HEK293 (cell line): Measurements from ENCODE around the gene MAP3K20.

Experiments
- CTCF ChIA-PET: fragments of 350-600 bp; formaldehyde crosslinking; extraction: SDS; loops from one replicate; lab custom pipeline; 2021; ENCODE audit warnings: antibody characterized with exemption; lab: Yijun Ruan, JAX
- POLR2A ChIA-PET: fragments of 300-600 bp; formaldehyde crosslinking; extraction: SDS; loops from one replicate; lab custom pipeline; 2020; ENCODE audit warnings: antibody characterized with exemption, inconsistent platforms; lab: Yijun Ruan, JAX
- H3K27ac ChIP-seq: fragments of 200-500 bp; sonication (Bioruptor generic); 2 replicates; pipeline ENCODE4 v1.5.1; 2014; ENCODE audit warnings: low read depth, low read length, control low read depth, inconsistent platforms; ENCODE audit errors: extremely low read depth
- H3K36me3 ChIP-seq, 2 experiments: fragments of 200-500 bp in 1 of 2; sonication (Bioruptor generic) in 1 of 2; 1 replicate in 1 of 2; 2 replicates in 1 of 2; pipeline ENCODE4 v1.5.1; 2014 to 2017; ENCODE audit warnings: inconsistent platforms in 2 of 2, low read length in 2 of 2; ENCODE audit not compliant: control insufficient read depth in 2 of 2, insufficient read depth in 1 of 2
- H3K4me1 ChIP-seq: fragments of 200-500 bp; sonication (Bioruptor generic); 2 replicates; pipeline ENCODE4 v1.5.1; 2014; ENCODE audit warnings: mild to moderate bottlenecking, low read length, inconsistent platforms; ENCODE audit not compliant: control insufficient read depth, insufficient read depth
- H3K4me3 ChIP-seq: 2 replicates; pipeline ENCODE4 v1.5.1; 2011; ENCODE audit warnings: low read depth, mild to moderate bottlenecking, control low read depth, low read length, moderate library complexity
- H3K9me3 ChIP-seq: fragments of 200-500 bp; sonication (Bioruptor generic); 2 replicates; pipeline ENCODE4 v1.5.1; 2014; ENCODE audit warnings: low read depth, low read length, inconsistent platforms; ENCODE audit not compliant: control insufficient read depth, insufficient read depth
- GFI1B ChIP-seq: fragments of 450-650 bp; formaldehyde crosslinking; IDR thresholded peaks from 2 replicates; pipeline ENCODE4 v1.5.1; 2016; ENCODE audit warnings: missing biosample characterization, missing genetic modification characterization
- KLF1 ChIP-seq: fragments of 450-650 bp; formaldehyde crosslinking; IDR thresholded peaks from 2 replicates; pipeline ENCODE4 v1.5.1; 2016; ENCODE audit warnings: missing biosample characterization, missing genetic modification characterization
- SCRT2 ChIP-seq: fragments of 450-650 bp; formaldehyde crosslinking; IDR thresholded peaks from 2 replicates; pipeline ENCODE4 v1.5.1; 2016; ENCODE audit warnings: missing biosample characterization, missing genetic modification characterization
- ZBTB48 ChIP-seq: fragments of 450-650 bp; formaldehyde crosslinking; IDR thresholded peaks from 2 replicates; pipeline ENCODE4 v1.5.1; 2016; ENCODE audit warnings: missing biosample characterization, missing genetic modification characterization
- ZFP3 ChIP-seq: fragments of 450-650 bp; formaldehyde crosslinking; IDR thresholded peaks from 2 replicates; pipeline ENCODE4 v1.5.1; 2016; ENCODE audit warnings: low read depth, missing biosample characterization, missing genetic modification characterization
- ZNF223 ChIP-seq: fragments of 450-650 bp; formaldehyde crosslinking; IDR thresholded peaks from 2 replicates; pipeline ENCODE4 v1.5.1; 2016; ENCODE audit warnings: missing biosample characterization, missing genetic modification characterization
- ZNF239 ChIP-seq: fragments of 450-650 bp; formaldehyde crosslinking; IDR thresholded peaks from 2 replicates; pipeline ENCODE4 v1.5.1; 2016; ENCODE audit warnings: missing biosample characterization, missing genetic modification characterization
- ZNF394 ChIP-seq: fragments of 450-650 bp; formaldehyde crosslinking; IDR thresholded peaks from 2 replicates; pipeline ENCODE4 v1.5.1; 2016; ENCODE audit warnings: missing biosample characterization, missing genetic modification characterization, mild to moderate bottlenecking, moderate library complexity, borderline replicate concordance
- ZNF473 ChIP-seq: fragments of 450-650 bp; formaldehyde crosslinking; IDR thresholded peaks from 2 replicates; pipeline ENCODE4 v1.5.1; 2017; ENCODE audit warnings: missing biosample characterization, missing genetic modification characterization
- ZNF514 ChIP-seq: fragments of 450-650 bp; formaldehyde crosslinking; IDR thresholded peaks from 2 replicates; pipeline ENCODE4 v1.5.1; 2016; ENCODE audit warnings: missing biosample characterization, missing genetic modification characterization
- ZNF596 ChIP-seq: fragments of 450-650 bp; IDR thresholded peaks from 2 replicates; pipeline ENCODE4 v1.5.0; 2018; ENCODE audit warnings: missing biosample characterization, mild to moderate bottlenecking, missing genetic modification characterization, moderate library complexity
- ZNF785 ChIP-seq: fragments of 450-650 bp; formaldehyde crosslinking; IDR thresholded peaks from 2 replicates; pipeline ENCODE4 v1.5.1; 2016; ENCODE audit warnings: missing biosample characterization, missing genetic modification characterization
- ZNF791 ChIP-seq: fragments of 450-650 bp; formaldehyde crosslinking; IDR thresholded peaks from 2 replicates; pipeline ENCODE4 v1.5.1; 2016; ENCODE audit warnings: missing biosample characterization, missing genetic modification characterization
- TF ChIP-seq, protein P1 (sequence below): fragments of 450-650 bp; formaldehyde crosslinking; IDR thresholded peaks from 2 replicates; pipeline ENCODE4 v1.5.1; 2016; ENCODE audit warnings: missing biosample characterization, missing genetic modification characterization
- TF ChIP-seq, protein P2 (sequence below): fragments of 450-650 bp; IDR thresholded peaks from 2 replicates; pipeline ENCODE4 v1.5.1; 2018; ENCODE audit warnings: missing biosample characterization, missing genetic modification characterization
- TF ChIP-seq, protein P3 (sequence below): fragments of 450-650 bp; formaldehyde crosslinking; conservative IDR thresholded peaks from 2 replicates; pipeline ENCODE4 v1.5.1; 2016; ENCODE audit warnings: low read depth, missing biosample characterization, missing genetic modification characterization
- TF ChIP-seq, protein P4 (sequence below): fragments of 450-650 bp; formaldehyde crosslinking; IDR thresholded peaks from 2 replicates; pipeline ENCODE4 v1.5.1; 2016; ENCODE audit warnings: missing biosample characterization, missing genetic modification characterization
- TF ChIP-seq, protein P5 (sequence below): fragments of 450-650 bp; formaldehyde crosslinking; IDR thresholded peaks from 2 replicates; pipeline ENCODE4 v1.5.1; 2016; ENCODE audit warnings: missing biosample characterization, missing genetic modification characterization

Gene MAP3K20

DNA sequence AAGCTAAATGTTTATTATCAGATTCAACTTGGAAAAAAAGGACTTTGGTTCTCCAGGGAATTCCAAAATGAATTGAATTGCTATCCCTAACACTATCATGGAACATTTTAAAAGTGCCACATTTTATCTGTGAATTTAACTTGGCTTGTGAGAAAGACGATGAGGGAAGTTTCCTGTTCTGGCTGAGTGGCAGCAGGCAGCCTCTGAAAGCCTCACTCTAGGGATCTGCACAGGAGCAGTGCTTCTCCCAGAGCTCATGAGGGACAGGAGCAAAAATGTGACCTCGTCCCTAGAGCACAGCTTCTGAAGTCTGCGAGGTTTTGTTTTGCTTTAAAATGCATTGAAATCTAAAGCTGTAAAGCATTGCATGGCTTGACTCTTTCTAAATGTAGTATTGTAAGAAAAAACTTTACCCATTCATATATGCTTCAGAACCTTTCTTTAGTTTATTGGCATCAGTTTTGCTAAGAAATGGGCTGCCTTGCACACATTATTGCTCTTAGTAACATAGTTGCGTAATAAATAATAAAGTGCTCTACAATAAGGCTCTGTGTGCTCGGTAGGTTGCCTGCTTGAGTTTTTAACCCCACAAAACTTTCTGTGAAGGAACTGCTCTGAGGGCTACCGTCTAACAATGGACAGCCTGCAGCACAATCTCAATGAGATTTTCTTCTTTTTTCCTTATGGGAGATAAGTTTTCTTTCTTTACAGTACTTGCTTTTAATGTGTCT, 142.8 kb downstream of the MAP3K20 start:
- H3K36me3 ChIP-seq: peaks cover 0 to 6% of the 10 kb centered on the region in 2 experiments; a peak in 1 of 3 replicates
- CTCF ChIA-PET: interaction anchor here (0.6 to 15.0 kb wide), 5 partner anchors 8 to 405 kb away, joined by 3 to 255 read pairs (median 5); no protein-coding TSS in a partner anchor
- no peak overlapping the region for H3K4me3 ChIP-seq
- H3K4me1 ChIP-seq: no peaks in the 10 kb centered on the region
- no peak overlapping the region for H3K27ac ChIP-seq
- no peaks in the 10 kb centered on the region for H3K9me3 ChIP-seq
- POLR2A ChIA-PET: no interaction called here
- TF ChIP-seq, protein P1, sequence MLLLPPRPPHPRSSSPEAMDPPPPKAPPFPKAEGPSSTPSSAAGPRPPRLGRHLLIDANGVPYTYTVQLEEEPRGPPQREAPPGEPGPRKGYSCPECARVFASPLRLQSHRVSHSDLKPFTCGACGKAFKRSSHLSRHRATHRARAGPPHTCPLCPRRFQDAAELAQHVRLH (tag by site-specific recombination): no peak
- TF ChIP-seq ZBTB48: peak; percentile 71; the same call in 1 of the 2 replicates

DNA sequence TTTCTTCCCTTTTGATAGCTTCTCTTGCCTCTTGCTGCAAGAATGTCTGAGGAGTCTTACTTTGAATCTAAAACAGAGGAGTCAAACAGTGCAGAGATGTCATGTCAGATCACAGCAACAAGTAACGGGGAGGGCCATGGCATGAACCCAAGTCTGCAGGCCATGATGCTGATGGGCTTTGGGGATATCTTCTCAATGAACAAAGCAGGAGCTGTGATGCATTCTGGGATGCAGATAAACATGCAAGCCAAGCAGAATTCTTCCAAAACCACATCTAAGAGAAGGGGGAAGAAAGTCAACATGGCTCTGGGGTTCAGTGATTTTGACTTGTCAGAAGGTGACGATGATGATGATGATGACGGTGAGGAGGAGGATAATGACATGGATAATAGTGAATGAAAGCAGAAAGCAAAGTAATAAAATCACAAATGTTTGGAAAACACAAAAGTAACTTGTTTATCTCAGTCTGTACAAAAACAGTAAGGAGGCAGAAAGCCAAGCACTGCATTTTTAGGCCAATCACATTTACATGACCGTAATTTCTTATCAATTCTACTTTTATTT, 145.6 kb downstream of the MAP3K20 start:
- POLR2A ChIA-PET: no interaction called here
- CTCF ChIA-PET: interaction anchor here (1.0 to 1.9 kb wide), 2 partner anchors 10 to 194 kb away, joined by 4 to 11 read pairs; no protein-coding TSS in a partner anchor
- Histone ChIP-seq H3K27ac (no peak overlapping the region), H3K36me3 (peaks cover 0 to 6% of the 10 kb centered on the region in 2 experiments; a peak in 1 of 3 replicates), H3K4me3 (no peak overlapping the region), H3K9me3 (no peaks in the 10 kb centered on the region), H3K4me1 (no peaks in the 10 kb centered on the region)
- TF ChIP-seq, protein P2, sequence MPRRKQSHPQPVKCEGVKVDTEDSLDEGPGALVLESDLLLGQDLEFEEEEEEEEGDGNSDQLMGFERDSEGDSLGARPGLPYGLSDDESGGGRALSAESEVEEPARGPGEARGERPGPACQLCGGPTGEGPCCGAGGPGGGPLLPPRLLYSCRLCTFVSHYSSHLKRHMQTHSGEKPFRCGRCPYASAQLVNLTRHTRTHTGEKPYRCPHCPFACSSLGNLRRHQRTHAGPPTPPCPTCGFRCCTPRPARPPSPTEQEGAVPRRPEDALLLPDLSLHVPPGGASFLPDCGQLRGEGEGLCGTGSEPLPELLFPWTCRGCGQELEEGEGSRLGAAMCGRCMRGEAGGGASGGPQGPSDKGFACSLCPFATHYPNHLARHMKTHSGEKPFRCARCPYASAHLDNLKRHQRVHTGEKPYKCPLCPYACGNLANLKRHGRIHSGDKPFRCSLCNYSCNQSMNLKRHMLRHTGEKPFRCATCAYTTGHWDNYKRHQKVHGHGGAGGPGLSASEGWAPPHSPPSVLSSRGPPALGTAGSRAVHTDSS (tag by site-specific recombination): peak; percentile 67
- TF ChIP-seq, protein P3, sequence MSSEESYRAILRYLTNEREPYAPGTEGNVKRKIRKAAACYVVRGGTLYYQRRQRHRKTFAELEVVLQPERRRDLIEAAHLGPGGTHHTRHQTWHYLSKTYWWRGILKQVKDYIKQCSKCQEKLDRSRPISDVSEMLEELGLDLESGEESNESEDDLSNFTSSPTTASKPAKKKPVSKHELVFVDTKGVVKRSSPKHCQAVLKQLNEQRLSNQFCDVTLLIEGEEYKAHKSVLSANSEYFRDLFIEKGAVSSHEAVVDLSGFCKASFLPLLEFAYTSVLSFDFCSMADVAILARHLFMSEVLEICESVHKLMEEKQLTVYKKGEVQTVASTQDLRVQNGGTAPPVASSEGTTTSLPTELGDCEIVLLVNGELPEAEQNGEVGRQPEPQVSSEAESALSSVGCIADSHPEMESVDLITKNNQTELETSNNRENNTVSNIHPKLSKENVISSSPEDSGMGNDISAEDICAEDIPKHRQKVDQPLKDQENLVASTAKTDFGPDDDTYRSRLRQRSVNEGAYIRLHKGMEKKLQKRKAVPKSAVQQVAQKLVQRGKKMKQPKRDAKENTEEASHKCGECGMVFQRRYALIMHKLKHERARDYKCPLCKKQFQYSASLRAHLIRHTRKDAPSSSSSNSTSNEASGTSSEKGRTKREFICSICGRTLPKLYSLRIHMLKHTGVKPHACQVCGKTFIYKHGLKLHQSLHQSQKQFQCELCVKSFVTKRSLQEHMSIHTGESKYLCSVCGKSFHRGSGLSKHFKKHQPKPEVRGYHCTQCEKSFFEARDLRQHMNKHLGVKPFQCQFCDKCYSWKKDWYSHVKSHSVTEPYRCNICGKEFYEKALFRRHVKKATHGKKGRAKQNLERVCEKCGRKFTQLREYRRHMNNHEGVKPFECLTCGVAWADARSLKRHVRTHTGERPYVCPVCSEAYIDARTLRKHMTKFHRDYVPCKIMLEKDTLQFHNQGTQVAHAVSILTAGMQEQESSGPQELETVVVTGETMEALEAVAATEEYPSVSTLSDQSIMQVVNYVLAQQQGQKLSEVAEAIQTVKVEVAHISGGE (tag by site-specific recombination): no peak
- TF ChIP-seq ZNF514 (tag by site-specific recombination) (no peak), ZFP3 (tag by site-specific recombination) (no peak), ZNF473 (tag by site-specific recombination) (no peak), ZNF596 (no peak), ZNF394 (no peak), ZNF785 (tag by site-specific recombination) (no peak), ZNF223 (tag by site-specific recombination) (no peak), KLF1 (tag by site-specific recombination) (no peak), SCRT2 (tag by site-specific recombination) (0 out of 2 replicates have a peak, but pooled peaks have one; percentile 28), GFI1B (tag by site-specific recombination) (no peak), ZNF239 (tag by site-specific recombination) (no peak), ZNF791 (tag by site-specific recombination) (no peak)
- TF ChIP-seq, protein P4, sequence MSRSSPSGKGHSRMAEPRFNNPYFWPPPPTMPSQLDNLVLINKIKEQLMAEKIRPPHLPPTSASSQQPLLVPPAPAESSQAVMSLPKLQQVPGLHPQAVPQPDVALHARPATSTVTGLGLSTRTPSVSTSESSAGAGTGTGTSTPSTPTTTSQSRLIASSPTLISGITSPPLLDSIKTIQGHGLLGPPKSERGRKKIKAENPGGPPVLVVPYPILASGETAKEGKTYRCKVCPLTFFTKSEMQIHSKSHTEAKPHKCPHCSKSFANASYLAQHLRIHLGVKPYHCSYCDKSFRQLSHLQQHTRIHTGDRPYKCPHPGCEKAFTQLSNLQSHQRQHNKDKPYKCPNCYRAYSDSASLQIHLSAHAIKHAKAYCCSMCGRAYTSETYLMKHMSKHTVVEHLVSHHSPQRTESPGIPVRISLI (tag by site-specific recombination): no peak
- TF ChIP-seq, protein P5, sequence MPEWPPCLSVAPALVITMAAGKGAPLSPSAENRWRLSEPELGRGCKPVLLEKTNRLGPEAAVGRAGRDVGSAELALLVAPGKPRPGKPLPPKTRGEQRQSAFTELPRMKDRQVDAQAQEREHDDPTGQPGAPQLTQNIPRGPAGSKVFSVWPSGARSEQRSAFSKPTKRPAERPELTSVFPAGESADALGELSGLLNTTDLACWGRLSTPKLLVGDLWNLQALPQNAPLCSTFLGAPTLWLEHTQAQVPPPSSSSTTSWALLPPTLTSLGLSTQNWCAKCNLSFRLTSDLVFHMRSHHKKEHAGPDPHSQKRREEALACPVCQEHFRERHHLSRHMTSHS (tag by site-specific recombination): no peak
